RWPE2 (cell line): ENCODE measurements around the gene PITPNB.

Experiments used
- ATAC-seq: fragments of 200-7000 bp; cut with Tn5 transposase; 3 replicates; pipeline ENCODE4 v1.9.1; 2021; ENCODE audit warnings: low read depth
- DNase-seq: peaks from one replicate; pipeline ENCODE4 v3.0.0-alpha.2; 2020; ENCODE audit warnings: low spot score
- H3K27ac ChIP-seq: fragments of 450-650 bp; 2 replicates; pipeline ENCODE4 v1.5.1; 2017; ENCODE audit warnings: mild to moderate bottlenecking; ENCODE audit not compliant: poor library complexity, severe bottlenecking
- H3K27me3 ChIP-seq: fragments of 250-450 bp; sonication (Bioruptor Pico); 2 replicates; pipeline ENCODE4 v1.5.1; 2021; ENCODE audit warnings: mild to moderate bottlenecking, moderate library complexity; ENCODE audit not compliant: insufficient read depth, poor library complexity, severe bottlenecking
- H3K36me3 ChIP-seq: fragments of 250-450 bp; sonication (Bioruptor Pico); 2 replicates; pipeline ENCODE4 v1.5.1; 2020; ENCODE audit warnings: low read depth, mild to moderate bottlenecking, moderate library complexity
- H3K4me1 ChIP-seq: fragments of 250-450 bp; sonication (Bioruptor Pico); 2 replicates; pipeline ENCODE4 v1.5.1; 2021; ENCODE audit warnings: mild to moderate bottlenecking, moderate library complexity; ENCODE audit not compliant: insufficient read depth, poor library complexity, severe bottlenecking
- H3K4me3 ChIP-seq: fragments of 250-450 bp; sonication (Bioruptor Pico); 2 replicates; pipeline ENCODE4 v1.5.1; 2021; ENCODE audit warnings: mild to moderate bottlenecking, moderate library complexity; ENCODE audit not compliant: severe bottlenecking
- H3K9me3 ChIP-seq: fragments of 250-450 bp; sonication (Bioruptor Pico); 2 replicates; pipeline ENCODE4 v1.5.1; 2021; ENCODE audit warnings: mild to moderate bottlenecking, moderate library complexity; ENCODE audit not compliant: severe bottlenecking
- TF ChIP-seq, protein P1 (sequence below): fragments of 450-650 bp; IDR thresholded peaks from one replicate; pipeline ENCODE4 v1.5.1; 2017; ENCODE audit warnings: mild to moderate bottlenecking, moderate library complexity; ENCODE audit not compliant: poor library complexity, severe bottlenecking

The PITPNB gene

GRCh38 chr22:27834364-27835185, 84.5 kb downstream of the PITPNB start:
- H3K4me3 ChIP-seq: no peak overlapping the region
- DNase-seq: no peak
- TF ChIP-seq, protein P1, sequence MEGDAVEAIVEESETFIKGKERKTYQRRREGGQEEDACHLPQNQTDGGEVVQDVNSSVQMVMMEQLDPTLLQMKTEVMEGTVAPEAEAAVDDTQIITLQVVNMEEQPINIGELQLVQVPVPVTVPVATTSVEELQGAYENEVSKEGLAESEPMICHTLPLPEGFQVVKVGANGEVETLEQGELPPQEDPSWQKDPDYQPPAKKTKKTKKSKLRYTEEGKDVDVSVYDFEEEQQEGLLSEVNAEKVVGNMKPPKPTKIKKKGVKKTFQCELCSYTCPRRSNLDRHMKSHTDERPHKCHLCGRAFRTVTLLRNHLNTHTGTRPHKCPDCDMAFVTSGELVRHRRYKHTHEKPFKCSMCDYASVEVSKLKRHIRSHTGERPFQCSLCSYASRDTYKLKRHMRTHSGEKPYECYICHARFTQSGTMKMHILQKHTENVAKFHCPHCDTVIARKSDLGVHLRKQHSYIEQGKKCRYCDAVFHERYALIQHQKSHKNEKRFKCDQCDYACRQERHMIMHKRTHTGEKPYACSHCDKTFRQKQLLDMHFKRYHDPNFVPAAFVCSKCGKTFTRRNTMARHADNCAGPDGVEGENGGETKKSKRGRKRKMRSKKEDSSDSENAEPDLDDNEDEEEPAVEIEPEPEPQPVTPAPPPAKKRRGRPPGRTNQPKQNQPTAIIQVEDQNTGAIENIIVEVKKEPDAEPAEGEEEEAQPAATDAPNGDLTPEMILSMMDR: no peak
- ATAC-seq: peak; percentile 29; the same call in 1 of the 3 replicates
- no peaks in the 10 kb centered on the region for H3K36me3 ChIP-seq
- no peaks in the 10 kb centered on the region for H3K4me1 ChIP-seq
- no peak overlapping the region for H3K27ac ChIP-seq
- no peaks in the 10 kb centered on the region for H3K9me3 ChIP-seq
- H3K27me3 ChIP-seq: no peaks in the 10 kb centered on the region

- no peaks in the 10 kb centered on the region for H3K9me3 ChIP-seq
- no peaks in the 10 kb centered on the region for H3K27me3 ChIP-seq
- no peaks in the 10 kb centered on the region for H3K4me1 ChIP-seq
- no peaks in the 10 kb centered on the region for H3K36me3 ChIP-seq
- TF ChIP-seq, protein P1: no peak
- H3K27ac ChIP-seq: no peak overlapping the region
- ATAC-seq: no peak
- no peak overlapping the region for H3K4me3 ChIP-seq
- no peak for DNase-seq
Measured at GRCh38 chr22:27833803-27834202, 85.3 kb downstream of the PITPNB start.

DNA sequence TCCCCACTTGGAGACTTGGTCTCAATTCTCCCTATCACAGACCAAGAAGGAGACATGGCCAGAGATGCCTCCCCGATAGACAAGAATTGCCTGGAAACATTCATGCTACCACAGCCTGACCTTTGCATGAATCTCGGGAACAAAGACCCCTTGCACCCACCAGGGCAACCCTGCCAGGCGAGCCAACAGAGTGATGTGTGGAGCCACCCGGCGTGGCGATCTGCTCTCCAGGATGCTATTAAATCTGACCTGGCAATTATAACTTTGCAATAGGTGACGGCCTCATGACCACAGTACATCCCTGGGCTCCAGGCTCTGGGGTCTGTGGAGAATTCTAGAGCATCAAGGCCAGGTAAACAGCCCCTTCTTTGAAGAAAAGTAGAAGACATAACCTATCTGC, 86.5 kb downstream of the PITPNB start:
- no peak overlapping the region for H3K27ac ChIP-seq
- DNase-seq (no peak), ATAC-seq (no peak)
- H3K4me3 ChIP-seq: no peak overlapping the region
- no peaks in the 10 kb centered on the region for H3K27me3 ChIP-seq
- no peaks in the 10 kb centered on the region for H3K36me3 ChIP-seq
- no peaks in the 10 kb centered on the region for H3K4me1 ChIP-seq
- TF ChIP-seq, protein P1: no peak
- no peaks in the 10 kb centered on the region for H3K9me3 ChIP-seq

GRCh38 chr22:27829620-27830019, 89.4 kb downstream of the PITPNB start:
- TF ChIP-seq, protein P1: no peak
- no peaks in the 10 kb centered on the region for H3K9me3 ChIP-seq

More at GRCh38 chr22:27829620-27830019, 89.4 kb downstream of the PITPNB start:
- Histone ChIP-seq H3K4me3 (no peak overlapping the region), H3K27ac (no peak overlapping the region), H3K4me1 (no peaks in the 10 kb centered on the region), H3K36me3 (no peaks in the 10 kb centered on the region), H3K27me3 (no peaks in the 10 kb centered on the region)
- ATAC-seq: no peak
- no peak for DNase-seq
